22Rv1 (cell line): Measurements from ENCODE around the gene TMX4.

Source experiments
- H3K27ac ChIP-seq: fragments of 450-650 bp; 2 replicates; pipeline ENCODE4 v1.5.1; 2017
- CTCF ChIP-seq: fragments of 450-650 bp; IDR thresholded peaks from 2 replicates; pipeline ENCODE4 v1.5.1; 2017; ENCODE audit warnings: mild to moderate bottlenecking
- ZFX ChIP-seq: fragments of 450-650 bp; IDR thresholded peaks from 2 replicates; pipeline ENCODE4 v1.6.1; 2017; ENCODE audit warnings: antibody characterized with exemption, borderline replicate concordance

TMX4 gene

GRCh38 chr20:8060977-8061376 is 41.4 kb upstream of the TMX4 start:
- TF ChIP-seq ZFX: no peak
- TF ChIP-seq CTCF: no peak
- no peak overlapping the region for H3K27ac ChIP-seq

GRCh38 chr20:8057871-8058270 is 38.3 kb upstream of the TMX4 start:
- H3K27ac ChIP-seq: no peak overlapping the region
- no peak for TF ChIP-seq CTCF
- TF ChIP-seq ZFX: no peak

- no peak overlapping the region for H3K27ac ChIP-seq
- no peak for TF ChIP-seq ZFX
- no peak for TF ChIP-seq CTCF
Observed at GRCh38 chr20:8055096-8055495, 35.5 kb upstream of the TMX4 start.

- H3K27ac ChIP-seq: no peak overlapping the region
- TF ChIP-seq CTCF (no peak), ZFX (no peak)
Observed at GRCh38 chr20:8050157-8050837, 30.7 kb upstream of the TMX4 start.

- no peak for TF ChIP-seq ZFX
- TF ChIP-seq CTCF: no peak
- H3K27ac ChIP-seq: no peak overlapping the region
Observed at GRCh38 chr20:8049310-8049709, 29.7 kb upstream of the TMX4 start.

GRCh38 chr20:8045946-8046345 is 26.4 kb upstream of the TMX4 start:
- TF ChIP-seq ZFX (no peak), CTCF (no peak)
- H3K27ac ChIP-seq: peak overlapping the region; percentile 56

- no peak overlapping the region for H3K27ac ChIP-seq
- TF ChIP-seq ZFX: no peak
- TF ChIP-seq CTCF: peak; percentile 84
Observed at GRCh38 chr20:8043687-8044282, 24.2 kb upstream of the TMX4 start.
